Measurements from ENCODE around the gene PCNX2. TPM values are rescaled to one million over a fixed set of nuclear protein-coding genes. Genes with fewer than 3 reads are reported as not detected.
"Not testable (repeated sequence)": the region's sequence is repeated elsewhere in the genome, so short reads cannot be mapped to it uniquely, and the experiment has no call there.

The PCNX2 gene
- total RNA-seq, 4 donors from 2014 or later, result 4.3 to 19.5 (median 9.0) TPM

- Histone ChIP-seq H3K4me3 (no peak overlapping the region), H3K36me3 (peaks cover 0 to 12% (median 7%) of the 10 kb centered on the region in 3 donors), H3K27me3 (no peaks in the 10 kb centered on the region), H3K4me1 (no peaks in the 10 kb centered on the region), H3K27ac (no peak overlapping the region), H3K9me3 (no peaks in the 10 kb centered on the region)
- 94% methylated on average over 6 to 9 of the region's 9 CpGs for WGBS, 2 donors
- DNase-seq, result no peak
- TF ChIP-seq POLR2A (IDR thresholded peaks at IDR 0.05), result no peak
- TF ChIP-seq CTCF (IDR thresholded peaks at IDR 0.05), result no peak
- intact Hi-C loops (cut with DNase I), result no loop called here
These were observed 291.1 kb downstream of the PCNX2 start for GRCh38 chr1:233004451-233004850.

- DNase-seq; intact Hi-C loops (cut with DNase I); H3K4me1 ChIP-seq; H3K27me3 ChIP-seq; H3K9me3 ChIP-seq; H3K4me3 ChIP-seq; H3K27ac ChIP-seq: not testable (repeated sequence)
- H3K36me3 ChIP-seq, result peaks cover 0 to 19% (median 7%) of the 10 kb centered on the region in 3 donors
- 83 to 93% methylated on average over 5 of the region's 5 CpGs for WGBS, 2 donors
These were observed 291.9 kb downstream of the PCNX2 start for GRCh38 chr1:233003638-233004037.

GRCh38 chr1:232999956-233000625 lies 295.4 kb downstream of the PCNX2 start:
- intact Hi-C loops (cut with DNase I), result no loop called here
- no peaks in the 10 kb centered on the region for H3K27me3 ChIP-seq
- TF ChIP-seq POLR2A (IDR thresholded peaks at IDR 0.05) (no peak), CTCF (IDR thresholded peaks at IDR 0.05) (no peak)
- H3K27ac ChIP-seq, result no peak overlapping the region
- peaks cover 0 to 45% (median 7%) of the 10 kb centered on the region in 3 donors for H3K36me3 ChIP-seq
- 94 to 100% methylated on average over 3 to 10 of the region's 16 CpGs for WGBS, 2 donors
- no peaks in the 10 kb centered on the region for H3K9me3 ChIP-seq
- DNase-seq, result no peak
- H3K4me1 ChIP-seq, result no peaks in the 10 kb centered on the region
- H3K4me3 ChIP-seq, result no peak overlapping the region

GRCh38 chr1:232998646-232999045 lies 296.9 kb downstream of the PCNX2 start:
- intact Hi-C loops (cut with DNase I), result no loop called here
- H3K9me3 ChIP-seq, result peaks cover 0 to 4% (median 2%) of the 10 kb centered on the region in 3 donors
- H3K27me3 ChIP-seq, result no peaks in the 10 kb centered on the region
- H3K27ac ChIP-seq, result no peak overlapping the region
- TF ChIP-seq POLR2A (IDR thresholded peaks at IDR 0.05), result no peak
- TF ChIP-seq CTCF (IDR thresholded peaks at IDR 0.05), result no peak
- H3K4me3 ChIP-seq, result no peak overlapping the region
- 83 to 92% methylated on average over 3 of the region's 3 CpGs for WGBS, 2 donors
- no peak for DNase-seq
- H3K4me1 ChIP-seq, result no peaks in the 10 kb centered on the region
- peaks cover 0 to 51% (median 7%) of the 10 kb centered on the region in 3 donors for H3K36me3 ChIP-seq

- WGBS, 2 donors, result 93 to 97% methylated on average over 10 to 15 of the region's 15 CpGs
- H3K36me3 ChIP-seq, result peaks cover 0 to 56% (median 7%) of the 10 kb centered on the region in 3 donors
- no peak overlapping the region for H3K4me3 ChIP-seq
- no peak overlapping the region for H3K27ac ChIP-seq
- peaks cover 0 to 9% (median 6%) of the 10 kb centered on the region in 3 donors for H3K9me3 ChIP-seq
- H3K4me1 ChIP-seq, result no peaks in the 10 kb centered on the region
- no peak for DNase-seq
- H3K27me3 ChIP-seq, result no peaks in the 10 kb centered on the region
- no peak for TF ChIP-seq CTCF (IDR thresholded peaks at IDR 0.05)
- no peak for TF ChIP-seq POLR2A (IDR thresholded peaks at IDR 0.05)
- intact Hi-C loops (cut with DNase I), result no loop called here
These were observed 297.4 kb downstream of the PCNX2 start for GRCh38 chr1:232998138-232998537.

Data from esophagus squamous epithelium (tissue), 5 donors.